ENCODE data around the gene PDHX.
"Not testable (repeated sequence)": the region's sequence is repeated elsewhere in the genome, so short reads cannot be mapped to it uniquely, and the experiment has no call there.

Gene PDHX

DNA sequence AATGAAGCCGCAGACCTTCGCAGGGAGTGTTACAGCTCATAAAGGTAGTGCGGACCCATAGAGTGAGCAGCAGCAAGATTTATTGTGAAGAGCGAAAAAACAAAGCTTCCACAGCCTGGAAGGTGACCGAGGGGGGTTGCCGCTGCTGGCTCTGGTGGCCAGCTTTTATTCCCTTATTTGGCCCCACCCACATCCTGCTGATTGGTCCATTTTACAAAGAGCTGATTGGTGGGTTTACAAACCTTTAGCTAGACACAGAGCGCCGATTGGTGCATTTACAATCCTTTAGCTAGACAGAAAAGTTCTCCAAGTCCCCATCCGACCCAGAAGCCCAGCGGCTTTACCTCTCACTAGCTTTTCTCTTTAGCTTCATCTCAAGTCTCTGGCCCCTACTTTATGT lies 2.9 kb upstream of the PDHX start:
- DNase-seq: not testable (repeated sequence)

DNA sequence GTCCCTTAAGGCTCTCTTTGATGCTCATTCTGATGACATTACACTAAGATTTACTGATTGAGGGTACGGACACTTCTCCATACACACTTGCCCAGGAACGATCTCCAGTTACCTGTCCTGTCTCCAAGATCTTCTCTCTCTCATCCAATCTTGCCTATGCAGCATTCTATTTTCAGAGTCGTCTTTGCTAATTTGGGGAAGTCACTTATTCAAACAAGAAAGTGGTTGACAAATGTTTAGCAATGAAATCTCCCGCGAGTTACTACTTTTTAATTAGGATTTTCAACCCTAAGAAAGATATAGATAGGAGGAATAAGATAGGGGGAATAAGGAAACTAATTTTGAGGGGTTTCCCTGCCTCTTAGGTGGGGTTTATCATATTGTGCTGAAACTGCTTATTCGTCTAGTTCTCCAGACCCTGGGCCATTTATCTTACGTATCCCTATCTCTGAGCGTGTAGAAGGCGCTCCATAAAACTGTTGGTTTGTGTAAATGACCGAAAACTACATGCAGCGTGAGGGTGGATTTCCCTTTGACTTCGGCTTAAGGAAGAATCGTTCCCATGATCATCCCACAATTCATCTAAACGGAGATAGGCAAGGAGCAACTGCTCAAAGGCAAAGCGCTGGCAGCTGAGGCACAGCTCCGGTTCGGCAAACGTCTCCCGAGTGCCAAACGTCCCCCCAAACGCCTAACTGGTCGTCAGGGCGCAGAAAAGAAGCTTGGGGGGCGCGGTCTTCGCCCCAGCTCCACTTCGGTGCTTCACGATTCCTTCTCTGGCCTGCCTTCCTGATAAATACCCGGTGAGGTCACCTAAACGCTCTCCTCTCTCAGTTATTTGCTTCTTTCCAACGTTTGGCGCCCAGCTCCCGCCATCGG lies 1.0 kb upstream of the PDHX start:
- peak; percentile 76 for DNase-seq

DNA sequence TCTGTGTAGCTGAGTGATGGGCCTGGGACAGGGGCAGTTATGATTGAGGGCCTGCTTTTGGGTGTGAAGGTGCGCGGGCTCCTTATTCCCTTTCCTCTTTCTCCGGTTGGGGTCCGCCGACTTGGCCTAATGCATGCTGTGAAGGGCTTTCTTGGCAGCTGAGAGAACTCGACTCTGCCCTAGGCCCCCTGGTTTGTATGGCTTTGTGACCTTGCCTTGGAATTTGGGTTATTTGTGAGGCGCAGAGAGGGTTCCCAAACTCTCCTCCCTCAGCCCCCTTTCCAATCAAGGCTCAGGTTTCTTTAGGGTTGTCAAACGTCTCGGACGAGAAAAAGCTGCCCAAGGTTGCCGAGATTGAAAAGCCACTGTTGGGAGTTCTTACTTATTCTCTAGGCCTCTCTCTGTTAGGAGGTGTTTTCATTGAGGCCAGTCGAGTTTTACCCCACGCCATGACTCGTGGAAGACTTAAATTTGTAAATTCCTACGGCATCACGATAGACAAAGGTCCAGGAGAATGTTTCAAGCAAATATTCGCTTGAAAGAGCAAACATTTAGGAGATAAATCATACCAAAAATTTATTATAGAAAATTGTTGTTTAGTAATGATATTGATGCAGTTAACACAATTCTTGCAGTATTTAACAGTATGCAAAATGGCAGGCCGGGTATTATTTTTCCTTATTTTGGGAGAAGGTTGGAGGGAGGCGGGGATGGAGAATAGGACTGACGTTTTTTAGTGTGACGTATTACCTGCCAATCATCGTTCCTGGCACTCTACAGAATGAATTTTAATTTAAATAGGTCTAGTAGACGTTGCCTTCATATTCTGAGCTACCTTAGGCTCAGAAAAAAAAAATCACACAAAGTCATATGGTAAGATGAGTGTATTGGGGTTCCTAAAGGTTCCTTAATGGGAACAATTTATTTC lies 689 bp downstream of the PDHX start:
- no peak for DNase-seq

DNA sequence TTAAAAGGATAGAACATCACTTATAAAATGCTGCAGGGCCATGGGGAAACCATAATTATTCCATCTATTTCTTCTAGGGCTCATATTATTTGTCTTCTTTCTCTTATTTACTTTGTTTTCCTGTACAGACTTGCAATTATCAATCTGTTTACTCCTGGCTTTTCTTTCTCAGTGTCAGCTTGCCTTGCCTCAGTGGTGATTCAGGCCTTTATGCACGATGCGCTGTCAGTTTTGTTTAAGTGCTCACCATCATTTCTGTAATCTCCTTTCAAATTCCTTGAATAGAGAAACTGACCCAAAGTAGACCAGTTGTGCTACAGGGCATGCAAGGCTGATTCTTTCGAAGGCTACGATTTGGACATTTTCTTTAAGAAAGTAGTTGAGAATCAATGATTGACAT lies 4.7 kb downstream of the PDHX start:
- no peak for DNase-seq

DNA sequence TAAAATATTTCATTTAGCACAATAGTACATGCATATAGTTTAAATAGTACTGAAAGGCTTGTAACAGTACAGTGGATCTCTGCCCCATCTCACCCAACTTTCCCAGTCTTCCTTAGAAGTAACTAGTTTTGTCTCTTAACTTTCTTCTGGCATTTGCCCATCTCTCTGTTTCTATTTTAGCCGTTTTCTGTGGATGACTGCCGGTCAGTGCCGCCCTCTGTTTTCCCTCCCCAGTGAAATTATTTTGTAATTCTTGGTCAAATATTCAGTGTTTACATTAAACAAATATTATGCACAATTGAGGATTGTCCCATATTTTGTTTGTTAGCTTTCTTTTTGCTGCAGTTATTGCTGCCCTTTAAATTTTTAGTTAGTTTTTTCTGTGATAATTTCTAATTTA lies 8.3 kb downstream of the PDHX start:
- no peak for DNase-seq

DNA sequence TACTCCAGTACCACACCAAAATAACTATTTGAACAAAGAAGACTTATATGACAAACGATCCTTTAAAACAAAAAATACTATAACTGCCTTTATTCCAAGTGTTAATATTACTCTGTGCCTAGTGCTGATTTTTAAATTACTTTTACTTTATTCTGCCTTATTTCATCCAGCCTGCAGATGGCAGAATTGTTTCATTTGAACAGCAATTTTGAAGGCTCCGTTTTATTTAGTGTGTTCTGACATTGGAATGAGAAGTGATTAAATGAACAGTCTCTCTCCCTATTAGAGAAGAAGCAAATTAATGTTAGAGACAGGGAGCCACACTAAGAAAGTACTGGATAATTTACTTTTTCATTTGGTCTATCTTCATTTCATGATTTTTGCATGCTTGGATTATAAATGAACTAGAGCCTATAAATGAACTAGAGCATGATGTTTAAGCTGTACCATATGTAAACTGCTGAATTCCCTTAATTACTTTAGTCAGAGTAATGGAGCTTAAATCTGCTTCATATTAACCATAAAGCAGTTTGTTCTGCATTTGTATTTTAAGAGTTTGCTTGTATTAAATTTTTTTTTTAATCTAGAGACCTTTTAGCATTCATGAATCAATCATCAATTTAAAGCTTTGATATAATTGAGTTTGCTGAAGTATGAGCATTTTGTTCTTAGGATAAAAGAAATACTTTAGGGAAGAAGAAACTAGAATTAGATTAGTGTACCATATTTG lies 9.8 kb downstream of the PDHX start:
- DNase-seq: peak; percentile 68

DNA sequence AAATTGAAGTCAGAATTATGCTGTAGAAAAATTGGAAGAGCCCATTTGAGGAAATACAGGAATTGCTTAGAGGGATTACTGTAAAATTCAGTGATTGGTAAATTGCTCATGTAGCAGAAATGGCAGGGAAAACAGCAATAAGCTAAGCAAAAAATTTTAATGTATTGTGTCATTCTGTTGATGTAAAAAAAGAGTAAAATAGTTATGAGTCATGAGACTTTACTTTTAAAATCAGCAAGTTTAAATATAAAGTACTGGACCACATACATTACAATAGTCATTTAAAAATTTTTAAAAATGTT lies 10.4 kb downstream of the PDHX start:
- DNase-seq: no peak

DNA sequence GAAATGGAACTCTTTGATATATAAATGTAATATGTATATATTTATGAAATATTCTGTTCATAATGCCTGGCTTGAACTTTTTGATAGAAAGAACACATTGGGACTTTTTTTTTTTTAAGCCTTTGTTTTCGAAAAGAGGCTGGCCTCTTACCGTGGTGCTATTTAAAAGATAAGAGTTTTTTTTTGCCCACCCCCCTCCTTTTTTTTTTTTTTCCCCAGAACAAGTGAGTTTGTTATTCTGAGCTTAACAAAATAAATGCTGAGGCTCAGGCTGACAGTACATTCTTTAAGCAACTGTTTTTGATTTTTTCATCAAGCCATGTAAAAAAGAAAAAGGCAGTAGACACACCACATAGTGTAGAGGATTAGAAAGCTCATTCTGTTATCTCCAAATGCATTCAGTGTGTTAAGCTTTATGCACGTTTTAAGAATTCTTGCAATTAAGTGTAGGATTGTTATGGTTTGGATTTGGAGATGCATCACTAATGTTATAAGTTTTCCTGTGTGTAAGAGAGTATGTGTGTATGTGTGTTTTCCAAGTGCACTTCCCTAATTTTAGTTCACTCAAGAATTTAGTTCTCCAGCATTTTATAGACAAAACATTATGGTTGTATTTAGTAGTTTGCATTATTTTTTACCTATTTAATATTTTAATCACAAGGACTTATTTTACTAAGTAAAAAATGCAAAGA lies 12.0 kb downstream of the PDHX start:
- DNase-seq: no peak

DNA sequence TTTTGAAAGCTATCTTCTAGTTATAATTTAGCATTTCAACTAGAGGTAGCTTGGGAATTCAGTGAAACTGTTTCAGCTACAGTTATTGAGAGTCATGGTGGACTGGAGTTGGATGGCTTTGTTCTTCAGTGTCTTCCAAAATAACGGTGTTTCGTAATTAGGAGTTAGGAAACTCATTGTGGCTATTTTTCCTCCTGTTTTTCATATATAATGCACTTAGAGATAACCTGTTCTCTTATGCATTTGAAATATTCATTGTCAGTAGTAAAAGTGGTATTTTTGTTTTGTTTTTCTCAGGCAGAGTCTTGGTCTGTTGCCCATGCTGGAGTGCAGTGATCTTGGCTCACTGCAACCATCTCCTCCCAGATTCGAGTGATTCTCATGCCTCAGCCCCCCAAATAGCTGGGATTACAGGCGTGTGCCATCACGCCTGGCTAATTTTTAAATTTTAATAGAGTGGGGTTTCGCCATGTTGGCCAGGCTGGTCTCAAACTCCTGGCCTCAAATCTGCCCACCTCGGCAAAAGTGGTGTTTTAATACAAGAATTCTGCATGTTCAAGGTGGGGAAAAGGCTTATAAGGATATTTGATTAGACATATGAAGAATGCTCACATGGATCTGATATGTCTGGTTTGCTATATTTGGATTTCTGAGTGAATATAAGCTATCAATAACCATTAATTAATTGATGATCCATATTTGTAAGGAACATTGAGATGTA lies 12.7 kb downstream of the PDHX start:
- DNase-seq: no peak

DNA sequence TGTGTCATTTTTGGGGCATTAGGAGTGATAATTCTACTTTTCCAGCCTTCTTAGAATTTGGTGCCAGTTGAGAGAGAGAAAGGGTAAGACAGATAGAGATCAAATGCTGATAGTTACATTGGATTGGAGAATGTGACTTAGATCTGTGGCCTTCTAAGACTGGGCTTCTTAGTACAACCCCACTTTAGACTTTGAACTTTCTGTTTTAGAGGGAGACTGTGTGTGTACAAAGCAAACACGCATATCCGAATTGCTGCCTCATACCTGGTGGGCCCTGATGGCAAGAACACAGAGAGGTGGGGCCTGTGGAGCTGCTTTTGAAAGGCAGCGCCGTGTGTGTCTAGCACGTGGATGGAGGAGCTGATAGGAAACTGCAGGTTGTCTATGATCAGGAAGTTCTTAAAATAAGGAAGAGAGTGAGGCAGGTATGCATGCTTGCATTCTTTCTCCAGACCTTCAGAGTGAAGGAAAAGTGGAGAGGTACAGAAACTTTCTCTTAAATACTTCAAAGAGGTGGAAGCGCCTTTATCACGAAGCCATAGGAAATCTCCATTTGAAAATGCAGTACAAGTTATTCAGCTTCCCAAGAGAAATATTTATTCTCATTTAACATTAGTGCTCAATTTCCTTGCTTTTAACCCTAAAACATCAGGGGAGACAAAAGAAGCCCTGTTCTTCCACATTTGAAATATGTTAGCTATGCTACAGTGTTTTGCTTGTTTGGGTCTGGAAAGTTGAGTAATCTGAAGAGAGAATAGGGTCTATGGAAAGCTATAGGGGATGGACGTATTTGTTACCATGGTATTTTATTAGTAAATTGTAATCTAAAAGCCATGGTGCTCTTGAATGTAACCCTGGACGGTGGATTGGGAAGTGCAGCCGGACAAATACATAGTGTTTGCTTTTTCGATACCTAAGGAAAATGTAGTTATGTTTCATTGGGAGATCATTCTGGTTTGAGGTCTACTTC lies 13.7 kb downstream of the PDHX start:
- no peak for DNase-seq

DNA sequence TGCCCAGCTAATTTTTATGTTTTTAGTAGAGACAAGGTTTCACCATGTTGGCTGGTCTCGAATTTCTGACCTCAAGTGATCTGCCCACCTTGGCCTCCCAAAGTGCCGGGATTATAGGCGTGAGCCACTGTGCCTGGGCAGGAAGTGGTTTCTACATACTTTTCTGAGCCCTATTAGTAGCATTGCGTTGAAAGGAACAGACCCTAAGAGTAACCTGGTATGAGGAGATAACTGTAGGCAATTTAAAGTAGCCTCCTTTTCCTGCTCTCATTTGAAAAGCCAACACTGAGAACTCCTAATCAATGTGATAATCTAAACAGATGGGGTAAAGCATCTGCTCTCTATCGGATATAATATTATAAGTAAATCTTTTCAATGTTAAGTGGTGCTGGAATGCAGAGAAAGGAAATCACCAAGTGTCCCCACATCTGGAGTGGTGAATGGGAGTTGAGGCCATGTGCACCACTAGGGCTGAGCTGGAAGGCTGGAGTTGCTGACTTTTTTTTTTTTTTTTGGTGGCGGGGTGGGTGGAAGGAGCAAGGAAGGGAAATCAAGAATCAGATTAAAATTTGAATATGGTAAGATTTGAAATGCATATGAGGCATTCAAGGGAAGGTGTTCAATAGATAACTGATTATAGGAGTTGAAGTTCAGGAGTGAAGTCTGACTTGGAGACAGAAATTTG lies 20.7 kb downstream of the PDHX start:
- DNase-seq: no peak

DNA sequence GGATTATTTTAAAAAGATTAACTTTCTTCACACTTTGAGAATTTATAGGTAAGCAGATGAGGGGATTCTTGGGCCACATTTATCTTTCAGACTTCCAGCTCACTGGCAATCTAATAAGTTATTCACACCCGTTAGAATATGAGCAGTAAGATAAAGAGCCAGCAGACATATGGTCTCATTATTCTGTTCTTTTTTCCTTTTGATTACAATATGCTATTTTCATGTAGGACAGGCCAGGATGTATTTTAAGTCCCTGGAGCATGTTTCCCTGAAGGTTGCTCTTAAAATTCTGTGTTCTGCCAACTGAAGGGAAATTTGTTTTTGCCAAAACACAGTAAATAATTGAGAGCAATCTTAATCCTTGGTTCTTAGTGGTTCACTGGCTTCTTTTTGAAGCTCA lies 22.2 kb downstream of the PDHX start:
- DNase-seq: no peak

DNA sequence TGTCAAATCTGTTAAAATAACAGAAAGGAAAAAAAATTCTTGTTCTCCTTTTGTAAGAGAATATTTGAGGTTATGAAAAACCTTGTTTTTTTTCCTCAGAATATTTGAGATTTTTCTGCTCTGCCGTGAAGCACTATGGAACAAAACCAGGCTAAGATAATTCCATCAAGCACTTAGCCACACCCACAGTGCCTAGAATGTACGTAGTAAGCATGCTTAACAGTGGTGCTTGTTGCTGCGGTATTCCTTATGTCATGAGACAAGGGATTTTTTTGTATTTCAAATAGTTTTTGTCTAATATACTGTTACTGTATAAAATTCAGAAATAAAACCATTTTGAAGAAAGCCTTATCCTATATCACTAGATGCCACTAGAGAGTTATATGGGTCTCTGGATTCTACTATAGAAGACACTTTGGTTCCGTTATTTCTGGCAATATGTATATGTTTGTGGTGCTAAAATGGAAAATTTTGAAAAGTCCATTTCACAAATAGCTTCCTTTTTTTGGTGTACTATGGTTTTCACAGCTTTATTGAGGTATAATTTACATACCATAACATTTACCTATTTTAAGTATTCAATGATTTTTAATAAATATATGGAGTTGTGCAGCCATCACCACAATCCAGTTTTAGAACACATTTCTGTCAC lies 23.7 kb downstream of the PDHX start:
- no peak for DNase-seq

DNA sequence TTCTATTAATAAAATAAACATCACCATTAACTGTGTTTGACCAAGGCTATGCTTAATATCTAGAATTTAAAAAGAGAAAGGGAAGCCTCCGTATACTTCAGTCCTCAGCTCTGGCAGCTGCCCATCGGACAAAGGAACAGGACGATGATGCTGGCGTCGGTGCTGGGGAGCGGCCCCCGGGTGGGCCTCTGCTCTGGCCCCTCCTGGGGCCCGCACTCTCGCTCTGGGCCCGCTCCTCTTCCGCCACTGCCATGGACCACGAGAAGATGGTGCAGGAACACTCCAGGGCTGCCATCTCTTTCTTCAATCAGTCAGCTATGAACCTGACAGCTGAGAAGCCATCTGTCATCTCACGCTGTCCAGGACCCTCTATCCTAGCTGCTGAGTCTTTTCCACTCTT lies 25.3 kb downstream of the PDHX start:
- no peak for DNase-seq

DNA sequence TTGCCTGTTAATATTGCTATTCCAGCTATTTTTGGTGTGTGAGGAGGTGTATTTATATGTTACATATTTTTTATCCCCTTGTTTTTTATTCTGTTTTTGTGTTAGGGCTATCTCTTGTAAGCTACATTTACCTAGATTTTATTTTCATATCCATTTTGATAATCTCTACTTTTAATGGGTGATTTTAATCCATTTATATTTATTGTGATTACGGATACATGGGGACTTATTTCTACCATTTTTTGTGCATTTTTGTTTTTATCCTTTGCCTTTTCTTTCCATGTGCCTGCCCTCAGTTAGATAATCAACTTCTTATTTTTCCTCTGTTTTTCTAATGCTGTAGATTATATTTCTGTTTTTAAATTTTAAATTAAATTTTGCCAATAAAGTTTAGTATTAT lies 28.3 kb downstream of the PDHX start:
- no peak for DNase-seq

DNA sequence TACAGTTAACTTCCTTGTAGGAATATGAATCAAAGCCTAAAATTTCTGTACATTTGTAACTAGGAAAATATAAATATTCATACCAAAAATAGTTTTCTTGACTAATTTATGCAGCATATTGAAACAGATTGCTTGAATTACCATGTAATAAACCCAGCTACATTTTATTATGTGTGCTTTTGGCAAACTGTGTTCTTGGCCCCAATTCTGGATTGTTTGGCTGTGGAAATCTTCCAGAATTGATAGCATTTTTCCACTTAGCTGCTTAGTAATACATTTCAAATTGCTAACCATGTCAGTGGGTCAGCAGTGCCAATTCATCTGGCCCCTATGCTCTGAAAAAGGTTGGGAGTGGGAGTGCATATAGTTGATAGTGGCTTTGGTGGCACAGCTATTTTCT lies 32.3 kb downstream of the PDHX start:
- DNase-seq: no peak

DNA sequence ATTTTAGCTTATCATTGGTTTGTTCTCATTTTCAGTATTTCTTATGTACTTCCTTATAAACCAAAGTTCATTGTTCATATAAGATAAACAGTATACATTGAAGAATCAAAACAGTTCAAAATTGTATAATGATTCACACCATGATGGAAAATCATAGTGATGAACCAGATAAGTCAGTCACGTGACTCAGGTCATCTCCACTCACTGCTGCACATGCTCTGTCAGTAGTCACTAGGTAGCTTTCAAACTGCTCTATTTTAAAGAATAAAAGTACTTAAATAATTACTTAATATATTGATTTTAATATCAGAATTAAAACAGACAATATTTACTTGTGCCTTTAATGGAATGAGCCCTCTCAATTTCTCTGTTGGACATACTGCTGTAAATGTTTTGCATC lies 37.5 kb downstream of the PDHX start:
- no peak for DNase-seq

DNA sequence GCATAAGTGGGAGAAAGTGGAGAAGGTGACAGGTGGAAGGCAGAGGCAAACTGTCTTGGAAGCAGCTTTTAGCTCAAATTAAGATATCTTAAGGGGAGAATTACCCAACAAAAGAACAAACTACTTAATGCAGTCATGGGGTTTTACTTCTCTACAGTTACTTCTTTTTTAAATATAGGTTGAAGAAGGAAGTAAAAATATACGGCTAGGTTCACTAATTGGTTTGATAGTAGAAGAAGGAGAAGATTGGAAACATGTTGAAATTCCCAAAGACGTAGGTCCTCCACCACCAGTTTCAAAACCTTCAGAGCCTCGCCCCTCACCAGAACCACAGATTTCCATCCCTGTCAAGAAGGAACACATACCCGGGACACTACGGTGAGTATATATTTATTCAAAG lies 40.8 kb downstream of the PDHX start:
- no peak for DNase-seq

DNA sequence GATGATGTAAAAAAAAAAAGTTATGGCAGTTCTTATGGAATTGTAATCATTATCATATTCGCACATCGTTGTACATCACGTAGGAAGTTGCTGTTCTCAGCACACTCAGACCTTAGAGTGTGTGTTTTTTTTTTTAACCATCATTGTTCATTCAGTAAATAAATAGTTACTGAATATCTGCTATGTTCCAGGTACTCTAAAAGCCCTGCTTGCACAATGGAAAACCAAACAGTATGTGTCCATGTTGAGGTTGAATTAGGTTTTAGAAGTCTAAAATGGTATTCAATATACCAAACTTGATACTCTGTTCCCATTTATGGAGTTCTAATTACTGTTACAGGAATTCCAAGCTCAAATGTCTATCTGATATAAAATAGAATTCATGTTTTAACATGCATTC lies 41.2 kb downstream of the PDHX start:
- DNase-seq: no peak

DNA sequence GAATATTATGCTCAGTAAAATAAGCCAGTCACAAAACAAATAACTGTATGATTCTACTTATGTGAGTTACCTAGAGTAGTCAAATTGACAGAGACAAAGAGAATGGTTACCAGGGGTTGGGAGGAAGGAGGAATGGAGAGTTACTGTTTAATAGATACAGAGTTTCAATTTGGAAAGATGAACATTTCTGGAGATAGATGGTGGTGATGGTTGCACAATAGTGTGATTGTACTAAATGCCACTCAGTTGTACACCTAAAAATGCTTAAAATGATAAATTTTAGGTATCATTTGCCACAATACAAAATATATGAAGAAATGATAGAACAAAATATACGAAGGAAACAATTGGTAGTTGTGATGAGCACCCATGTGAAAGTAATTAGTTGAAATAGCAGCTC lies 43.4 kb downstream of the PDHX start:
- no peak for DNase-seq
